Sigmoid colon (tissue), 7 donors: ENCODE measurements around the gene TSEN2. TPM values are rescaled to one million over a fixed set of nuclear protein-coding genes. Genes with fewer than 3 reads are reported as not detected.

Source experiments
- DNase-seq: peaks from one replicate; pipeline ENCODE4 v3.0.0-alpha.2; 2019
- H3K27ac ChIP-seq, 4 donors: fragments of 200-600 bp; sonication (generic); one replicate each; pipeline ENCODE4 v1.5.1; 2016 to 2019; ENCODE audit warnings: mild to moderate bottlenecking in 1 of 4
- H3K27me3 ChIP-seq, 3 donors: fragments of 200-600 bp; sonication (generic); one replicate each; pipeline ENCODE4 v1.5.1; 2019; ENCODE audit warnings: mild to moderate bottlenecking in 1 of 3
- H3K36me3 ChIP-seq, 4 donors: fragments of 200-600 bp; sonication (generic); one replicate each; pipeline ENCODE4 v1.5.1; 2016 to 2019
- H3K4me1 ChIP-seq, 4 donors: fragments of 200-600 bp; sonication (generic); one replicate each; pipeline ENCODE4 v1.5.1; 2017 to 2019
- H3K4me3 ChIP-seq, 4 donors: fragments of 200-600 bp; sonication (generic); one replicate each; pipeline ENCODE4 v1.5.1; 2017 to 2019; ENCODE audit warnings: mild to moderate bottlenecking in 2 of 4, moderate library complexity in 1 of 4
- H3K9me3 ChIP-seq, 4 donors: fragments of 200-600 bp in 3 of 4; sonication (generic) in 3 of 4; one replicate each; pipeline versions ENCODE4 v1.5.1 to v1.6.1; 2013 to 2019
- CTCF ChIP-seq, 4 experiments: fragments of 450-650 bp in 3 of 4; fragments of 200-600 bp in 1 of 4; IDR thresholded peaks; one replicate each; pipeline ENCODE4 v1.5.1; 2016 to 2019; ENCODE audit warnings: antibody characterized with exemption in 4 of 4, mild to moderate bottlenecking in 3 of 4, moderate library complexity in 2 of 4
- EP300 ChIP-seq, 4 donors: sonication (generic); formaldehyde crosslinking; IDR thresholded peaks; one replicate each; pipeline ENCODE4 v1.6.1; 2017; ENCODE audit warnings: antibody characterized with exemption in 4 of 4
- POLR2A ChIP-seq, 2 donors: fragments of 450-650 bp; IDR thresholded peaks; one replicate each; pipeline ENCODE4 v1.6.1; 2016; ENCODE audit warnings: antibody characterized with exemption in 2 of 2, mild to moderate bottlenecking in 2 of 2, moderate library complexity in 2 of 2
- POLR2AphosphoS5 ChIP-seq, 4 donors: sonication (generic); formaldehyde crosslinking; IDR thresholded peaks; one replicate each; pipeline ENCODE4 v1.6.1; 2017; ENCODE audit warnings: antibody characterized with exemption in 4 of 4
- WGBS, 2 donors: extraction: QIAGEN DNeasy Blood & Tissue Kit; methylation state at CpG; one replicate each; pipeline ENCODE4 v1.1.7; 2013; 5-methylcytosine and 5-hydroxymethylcytosine counted together
- intact Hi-C: fragments of 100-400 bp; cut with DNase I; formaldehyde crosslinking; loops from one replicate; pipeline ENCODE4 v1.15.1; 2023
- polyA plus RNA-seq, 3 donors: library from polyadenylated mRNA; stranded (reverse); fragments of 200-250 nt; gene quantifications; one replicate each; pipeline ENCODE4 v1.2.3, GENCODE V29; 2013
- total RNA-seq, 4 donors: library from RNA; depleted of rRNA; stranded (reverse); fragments of >200 nt; gene quantifications; one replicate each; pipeline ENCODE4 v1.1.0, GENCODE V29; 2016
- donor health status: healthy with polysubstance abuse.
- donor health status: Bipolar disorder and iron deficiency.
- donor health status: healthy.

The TSEN2 gene
- total and polyA plus RNA-seq, 7 donors: 4.2 to 23.0 (median 16.1) TPM

GRCh38 chr3:12544652-12545472 lies 60.6 kb downstream of the TSEN2 start:
- Histone ChIP-seq H3K36me3 (peaks cover 0 to 6% (median 2%) of the 10 kb centered on the region in 4 donors), H3K27me3 (no peaks in the 10 kb centered on the region), H3K27ac (no peak overlapping the region), H3K4me3 (no peak overlapping the region), H3K9me3 (no peaks in the 10 kb centered on the region), H3K4me1 (no peaks in the 10 kb centered on the region)
- 17 to 66% methylated on average over 11 of the region's 11 CpGs for WGBS, 2 donors
- TF ChIP-seq POLR2AphosphoS5 (IDR thresholded peaks at IDR 0.05) (no peak), POLR2A (IDR thresholded peaks at IDR 0.05) (no peak)
- intact Hi-C loops: no loop called here
- no peak for DNase-seq

- TF ChIP-seq POLR2AphosphoS5 (IDR thresholded peaks at IDR 0.05) (no peak), EP300 (IDR thresholded peaks at IDR 0.05) (no peak), POLR2A (IDR thresholded peaks at IDR 0.05) (peak in 1 of 2 donors; percentile 41), CTCF (IDR thresholded peaks at IDR 0.05) (no peak)
- H3K4me1 ChIP-seq: no peaks in the 10 kb centered on the region
- DNase-seq: no peak
- WGBS, 2 donors: 19 to 69% methylated on average over 4 of the region's 4 CpGs
- peaks cover 0 to under 1% (median under 1%) of the 10 kb centered on the region in 4 donors for H3K36me3 ChIP-seq
- H3K27ac ChIP-seq: no peak within 1 kb of the TSS
- intact Hi-C loops: no loop called here
- H3K4me3 ChIP-seq: no peak within 1 kb of the TSS
- H3K27me3 ChIP-seq: no peaks in the 10 kb centered on the region
- H3K9me3 ChIP-seq: no peaks in the 10 kb centered on the region
Measured at GRCh38 chr3:12545473-12545791, 61.2 kb downstream of the TSEN2 start, which contains the start of gene MKRN2OS. Gene MKRN2OS, minus strand, starts transcription at chr3:12545499. Its CDS starts 35 bp downstream, at chr3:12545464.

GRCh38 chr3:12549971-12550760 lies 65.9 kb downstream of the TSEN2 start:
- Histone ChIP-seq H3K4me1 (peaks cover 0 to 10% (median 7%) of the 10 kb centered on the region in 4 donors), H3K27me3 (peaks cover 0 to 18% (median 8%) of the 10 kb centered on the region in 3 donors), H3K36me3 (no peaks in the 10 kb centered on the region), H3K4me3 (no peak overlapping the region), H3K9me3 (no peaks in the 10 kb centered on the region), H3K27ac (no peak overlapping the region)
- intact Hi-C loops: no loop called here
- no peak for DNase-seq
- 76 to 77% methylated on average over 7 of the region's 7 CpGs for WGBS, 2 donors
- TF ChIP-seq EP300 (IDR thresholded peaks at IDR 0.05) (no peak), POLR2A (IDR thresholded peaks at IDR 0.05) (no peak), CTCF (IDR thresholded peaks at IDR 0.05) (no peak)

DNA sequence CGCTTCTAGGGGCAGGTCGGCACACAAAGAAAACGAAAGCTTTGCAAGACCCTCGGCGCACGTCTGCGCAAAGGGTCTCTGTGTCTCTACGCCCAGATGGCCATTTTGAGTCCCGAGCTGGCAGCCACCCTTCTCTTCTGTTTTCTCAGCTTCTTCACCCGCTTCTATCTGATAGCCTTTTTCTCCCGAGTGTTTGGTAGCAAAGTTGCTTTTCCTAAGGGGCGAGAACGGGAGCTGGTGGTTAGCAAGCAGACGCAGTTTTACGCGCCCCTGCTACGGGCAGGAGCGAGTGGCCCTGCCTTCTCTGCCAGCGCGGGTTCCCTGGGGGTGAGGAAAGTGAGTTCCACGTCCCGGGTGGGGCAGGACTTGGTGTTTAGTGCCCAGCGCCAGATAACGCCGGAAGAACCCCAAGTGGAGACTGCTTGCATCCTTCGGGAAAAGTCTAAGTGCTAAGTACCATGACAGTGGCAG lies 69.7 kb downstream of the TSEN2 start:
- H3K9me3 ChIP-seq: no peaks in the 10 kb centered on the region
- WGBS, 2 donors: 2 to 3% methylated on average over 26 of the region's 26 CpGs
- no peak for DNase-seq
- H3K4me3 ChIP-seq: peak overlapping the region; percentile 20 to 51 (median 38)
- H3K4me1 ChIP-seq: peaks cover 0 to 32% (median 30%) of the 10 kb centered on the region in 4 donors
- no peaks in the 10 kb centered on the region for H3K36me3 ChIP-seq
- no peak for TF ChIP-seq POLR2A (IDR thresholded peaks at IDR 0.05)
- no peak for TF ChIP-seq EP300 (IDR thresholded peaks at IDR 0.05)
- peak in 1 of 4 donors; percentile 55 for TF ChIP-seq POLR2AphosphoS5 (IDR thresholded peaks at IDR 0.05)
- peak overlapping the region in 2 of 4 donors; percentile 27 to 44 for H3K27ac ChIP-seq
- intact Hi-C loops: no loop called here
- H3K27me3 ChIP-seq: peaks cover 0 to 18% (median 8%) of the 10 kb centered on the region in 3 donors

DNA sequence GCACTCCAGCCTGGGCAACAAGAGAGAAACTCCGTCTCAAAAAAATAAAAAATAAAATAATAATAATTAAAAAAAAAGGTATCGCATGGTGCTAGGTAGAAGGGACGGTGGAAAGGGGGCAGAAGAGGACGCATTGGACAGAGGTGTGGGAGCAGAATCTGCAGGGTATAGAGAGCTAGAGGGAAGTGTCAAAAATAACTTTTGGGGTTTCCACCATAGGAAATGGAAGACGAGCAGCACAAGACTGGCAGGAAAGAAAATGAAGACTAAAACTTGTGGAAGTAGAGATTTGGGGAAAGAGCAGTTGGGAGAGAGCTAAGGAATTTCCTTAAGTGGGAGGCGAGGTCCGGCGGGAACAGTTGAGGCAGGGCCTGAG lies 72.0 kb downstream of the TSEN2 start:
- H3K9me3 ChIP-seq: no peaks in the 10 kb centered on the region
- H3K27me3 ChIP-seq: peaks cover 0 to 18% (median 8%) of the 10 kb centered on the region in 3 donors
- no peak for DNase-seq
- H3K4me1 ChIP-seq: peaks cover 0 to 56% (median 40%) of the 10 kb centered on the region in 4 donors
- H3K36me3 ChIP-seq: no peaks in the 10 kb centered on the region
- intact Hi-C loops: loop anchor here (2.0 to 5.0 kb wide), 4 partner anchors 69 to 286 kb away; partner anchors contain the start of gene RPL32
- WGBS, 2 donors: 3 to 4% methylated on average over 8 of the region's 8 CpGs
- peak overlapping the region; percentile 75 to 94 (median 78) for H3K4me3 ChIP-seq
- TF ChIP-seq POLR2A (IDR thresholded peaks at IDR 0.05) (no peak), CTCF (IDR thresholded peaks at IDR 0.05) (no peak), POLR2AphosphoS5 (IDR thresholded peaks at IDR 0.05) (no peak), EP300 (IDR thresholded peaks at IDR 0.05) (no peak)
- H3K27ac ChIP-seq: peak overlapping the region; percentile 94 to 99 (median 96)
